ENCODE data around the gene RTRAF.

GRCh38 chr14:52049271-52049670 lies 59.9 kb downstream of the RTRAF start:
- no peak for TF ChIP-seq CTCF (IDR thresholded peaks at IDR 0.05)
- no peak for TF ChIP-seq POLR2A (IDR thresholded peaks at IDR 0.05)
- TF ChIP-seq EP300 (IDR thresholded peaks at IDR 0.05): no peak

All from ovary (tissue), 3 donors.